Measurements from ENCODE around the gene TRMT2A.

DNA sequence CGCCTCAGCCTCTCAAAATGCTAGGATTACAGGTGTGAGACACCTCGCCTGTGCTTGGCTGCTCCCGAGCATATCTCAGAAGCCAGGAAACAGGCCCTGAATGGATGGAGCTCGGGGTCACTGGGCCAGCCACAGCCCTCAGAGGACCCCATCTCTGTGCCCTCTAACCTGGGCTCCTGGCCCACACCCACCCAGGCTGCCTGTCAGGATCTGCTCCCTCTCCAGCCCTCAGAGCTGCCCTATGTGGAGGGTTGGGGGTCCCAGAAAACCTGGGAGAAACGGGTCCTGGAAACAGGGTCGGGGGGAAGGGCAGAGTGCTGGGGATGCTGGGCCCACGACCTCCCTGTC, 39.0 kb upstream of the TRMT2A start:
- TF ChIP-seq CTCF (IDR thresholded peaks at IDR 0.05 in 4 of 5, conservative IDR thresholded peaks at IDR 0.05 in 1 of 5) (no peak), POLR2A (IDR thresholded peaks at IDR 0.05) (no peak)
